GM23338 (cell line): Measurements from ENCODE around the gene GAGE12G.
"Not testable (repeated sequence)": the region's sequence is repeated elsewhere in the genome, so short reads cannot be mapped to it uniquely, and the experiment has no call there.

Source experiments
- CREB1 ChIP-seq: fragments of 250-450 bp; sonication (Bioruptor Pico); IDR thresholded peaks from 2 replicates; pipeline ENCODE4 v1.5.0; 2020; ENCODE audit warnings: low read depth, mild to moderate bottlenecking, moderate library complexity
- CTCF ChIP-seq, 2 experiments: fragments of 200-600 bp in 1 of 2; sonication (generic) in 1 of 2; conservative IDR thresholded peaks; 2 replicates each; pipeline versions ENCODE4 v1.5.1 to v1.6.1; 2016 to 2017; ENCODE audit warnings: antibody characterized with exemption in 2 of 2, low read depth in 2 of 2, mild to moderate bottlenecking in 2 of 2, moderate library complexity in 1 of 2
- ETS1 ChIP-seq: IDR thresholded peaks from 2 replicates; pipeline ENCODE4 v1.6.1; 2016; ENCODE audit warnings: antibody characterized with exemption
- EZH2 ChIP-seq: fragments of 200-600 bp; sonication (generic); IDR thresholded peaks from one replicate; pipeline ENCODE4 v1.8.0; 2017; ENCODE audit warnings: antibody characterized with exemption, mild to moderate bottlenecking, low read depth; ENCODE audit not compliant: unreplicated experiment
- EZH2phosphoT487 ChIP-seq: fragments of 200-600 bp; sonication (generic); IDR thresholded peaks from one replicate; pipeline ENCODE4 v1.8.1; 2018; ENCODE audit warnings: antibody characterized with exemption; ENCODE audit not compliant: unreplicated experiment
- JUNB ChIP-seq: IDR thresholded peaks from one replicate; pipeline ENCODE4 v1.6.1; 2016; ENCODE audit warnings: antibody characterized with exemption; ENCODE audit not compliant: unreplicated experiment
- POLR2AphosphoS5 ChIP-seq: IDR thresholded peaks from 2 replicates; pipeline ENCODE4 v1.6.1; 2016; ENCODE audit warnings: antibody characterized with exemption, low read depth
- REST ChIP-seq: IDR thresholded peaks from one replicate; pipeline ENCODE4 v1.6.1; 2018; ENCODE audit warnings: antibody characterized with exemption; ENCODE audit not compliant: unreplicated experiment
- STAT1 ChIP-seq: IDR thresholded peaks from one replicate; pipeline ENCODE4 v1.6.1; 2016; ENCODE audit warnings: antibody characterized with exemption; ENCODE audit not compliant: unreplicated experiment
- ZNF114 ChIP-seq: fragments of 250-450 bp; sonication (Bioruptor Pico); IDR thresholded peaks from 2 replicates; pipeline ENCODE4 v1.5.0; 2020; ENCODE audit warnings: mild to moderate bottlenecking, moderate library complexity

GRCh38 chrX:49531877-49532276 lies 38.3 kb upstream of the GAGE12G start, which contains the start of gene GAGE12C:
- TF ChIP-seq ZNF114 (CRISPR knock-in tag); CTCF (conservative IDR thresholded peaks at IDR 0.05; ENCODE audit: low read depth in 2 of 2); EZH2phosphoT487; CREB1 (CRISPR knock-in tag); POLR2AphosphoS5; REST; EZH2; STAT1; JUNB; ETS1: not testable (repeated sequence)
